Loucy (cell line): ENCODE measurements around the gene RFX3.

Experiments
- CTCF ChIP-seq: fragments of 200-600 bp; sonication (generic); conservative IDR thresholded peaks from 2 replicates; pipeline ENCODE4 v1.5.1; 2014; ENCODE audit warnings: mild to moderate bottlenecking, antibody characterized with exemption, low read length
- EZH2phosphoT487 ChIP-seq: fragments of 200-600 bp; IDR thresholded peaks from 2 replicates; pipeline ENCODE4 v1.6.1; 2018; ENCODE audit warnings: antibody characterized with exemption, mild to moderate bottlenecking, moderate library complexity, borderline replicate concordance

GRCh38 chr9:3510796-3511195 lies 15.0 kb downstream of the RFX3 start:
- no peak for TF ChIP-seq CTCF
- no peak for TF ChIP-seq EZH2phosphoT487
